KMS-11 (cell line): Measurements from ENCODE around the gene NDUFS6.

Source experiments
- H2AFZ ChIP-seq: fragments of 200-600 bp; sonication (generic); 2 replicates; pipeline ENCODE4 v1.6.1; 2016; ENCODE audit warnings: antibody characterized with exemption, mixed run types, low read depth
- H3K27ac ChIP-seq: fragments of 200-600 bp; sonication (generic); 2 replicates; pipeline ENCODE4 v1.6.1; 2016; ENCODE audit warnings: mild to moderate bottlenecking, mixed run types
- H3K27me3 ChIP-seq: fragments of 200-600 bp; sonication (generic); 2 replicates; pipeline ENCODE4 v1.6.1; 2017; ENCODE audit warnings: mild to moderate bottlenecking, low read depth, mixed run types, moderate library complexity; ENCODE audit not compliant: insufficient read depth
- H3K36me3 ChIP-seq: fragments of 200-600 bp; sonication (generic); 2 replicates; pipeline ENCODE4 v1.6.1; 2017; ENCODE audit warnings: mild to moderate bottlenecking, mixed run types; ENCODE audit not compliant: insufficient read depth
- H3K4me1 ChIP-seq: fragments of 200-600 bp; sonication (generic); 2 replicates; pipeline ENCODE4 v1.6.1; 2016; ENCODE audit warnings: mild to moderate bottlenecking, low read depth, mixed run types; ENCODE audit not compliant: poor library complexity, severe bottlenecking
- H3K4me2 ChIP-seq: fragments of 200-600 bp; sonication (generic); 2 replicates; pipeline ENCODE4 v1.7.0; 2016; ENCODE audit warnings: mild to moderate bottlenecking, mixed run types
- H3K4me3 ChIP-seq: fragments of 200-600 bp; sonication (generic); IDR thresholded peaks from 2 replicates; pipeline ENCODE4 v1.6.1; 2017; ENCODE audit warnings: low read depth, low read length, mixed read lengths; ENCODE audit not compliant: insufficient read depth
- H3K79me2 ChIP-seq: fragments of 200-600 bp; sonication (generic); 2 replicates; pipeline ENCODE4 v1.6.1; 2016; ENCODE audit warnings: low read depth, mixed run types; ENCODE audit not compliant: insufficient read depth
- H3K9ac ChIP-seq: fragments of 200-600 bp; sonication (generic); 2 replicates; pipeline ENCODE4 v1.6.1; 2016; ENCODE audit warnings: mild to moderate bottlenecking, mixed run types
- H4K20me1 ChIP-seq: fragments of 200-600 bp; sonication (generic); 2 replicates; pipeline ENCODE4 v1.6.1; 2016; ENCODE audit warnings: mild to moderate bottlenecking, mixed run types; ENCODE audit not compliant: insufficient read depth
- TF ChIP-seq, protein P1 (sequence below): fragments of 200-600 bp; sonication (generic); conservative IDR thresholded peaks from 2 replicates; pipeline ENCODE4 v1.6.1; 2017; ENCODE audit warnings: low read depth, mild to moderate bottlenecking, antibody characterized with exemption, low read length, moderate library complexity, mixed read lengths

NDUFS6 gene

DNA sequence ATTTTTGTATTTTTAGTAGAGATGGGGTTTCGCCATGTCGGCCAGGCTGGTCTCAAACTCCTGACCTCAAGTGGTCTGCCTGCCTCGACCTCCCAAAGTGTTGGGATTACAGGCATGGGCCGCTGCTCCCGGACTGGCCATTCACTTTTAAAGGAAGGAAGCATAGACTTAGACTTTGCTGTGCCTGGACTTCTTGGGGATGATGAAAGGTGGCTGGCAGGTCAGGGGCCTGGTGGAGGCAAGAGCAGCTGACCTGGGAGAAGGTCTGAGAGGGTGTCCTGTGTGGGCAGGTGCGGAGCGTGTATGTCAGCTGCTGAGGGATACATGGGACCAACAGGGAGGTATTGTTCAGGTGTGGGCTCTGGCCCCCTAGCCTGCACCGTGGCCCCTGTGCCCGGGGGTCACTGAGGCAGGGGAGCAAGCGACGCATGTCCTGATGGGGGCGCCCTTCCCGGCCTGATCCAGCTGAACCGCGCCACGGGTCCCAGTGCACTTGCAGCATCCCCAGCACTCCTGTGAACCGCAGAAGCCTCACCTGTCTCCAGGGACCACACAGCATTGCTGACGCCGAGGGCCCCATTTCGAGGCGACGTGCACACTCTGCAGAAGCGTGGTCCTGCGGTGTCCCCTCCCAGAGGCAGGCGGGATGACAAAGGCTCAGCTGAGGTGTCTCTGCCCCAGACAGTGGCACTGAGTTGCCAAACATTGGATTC lies 23.1 kb downstream of the NDUFS6 start:
- no peak overlapping the region for H3K4me3 ChIP-seq
- no peaks in the 10 kb centered on the region for H4K20me1 ChIP-seq
- no peaks in the 10 kb centered on the region for H3K79me2 ChIP-seq
- no peak overlapping the region for H3K4me2 ChIP-seq
- H3K27ac ChIP-seq = no peak overlapping the region
- no peak overlapping the region for H3K9ac ChIP-seq
- H3K27me3 ChIP-seq = no peaks in the 10 kb centered on the region
- TF ChIP-seq, protein P1, sequence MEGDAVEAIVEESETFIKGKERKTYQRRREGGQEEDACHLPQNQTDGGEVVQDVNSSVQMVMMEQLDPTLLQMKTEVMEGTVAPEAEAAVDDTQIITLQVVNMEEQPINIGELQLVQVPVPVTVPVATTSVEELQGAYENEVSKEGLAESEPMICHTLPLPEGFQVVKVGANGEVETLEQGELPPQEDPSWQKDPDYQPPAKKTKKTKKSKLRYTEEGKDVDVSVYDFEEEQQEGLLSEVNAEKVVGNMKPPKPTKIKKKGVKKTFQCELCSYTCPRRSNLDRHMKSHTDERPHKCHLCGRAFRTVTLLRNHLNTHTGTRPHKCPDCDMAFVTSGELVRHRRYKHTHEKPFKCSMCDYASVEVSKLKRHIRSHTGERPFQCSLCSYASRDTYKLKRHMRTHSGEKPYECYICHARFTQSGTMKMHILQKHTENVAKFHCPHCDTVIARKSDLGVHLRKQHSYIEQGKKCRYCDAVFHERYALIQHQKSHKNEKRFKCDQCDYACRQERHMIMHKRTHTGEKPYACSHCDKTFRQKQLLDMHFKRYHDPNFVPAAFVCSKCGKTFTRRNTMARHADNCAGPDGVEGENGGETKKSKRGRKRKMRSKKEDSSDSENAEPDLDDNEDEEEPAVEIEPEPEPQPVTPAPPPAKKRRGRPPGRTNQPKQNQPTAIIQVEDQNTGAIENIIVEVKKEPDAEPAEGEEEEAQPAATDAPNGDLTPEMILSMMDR = no peak
- H3K4me1 ChIP-seq = no peaks in the 10 kb centered on the region
- H2AFZ ChIP-seq = no peak overlapping the region
- H3K36me3 ChIP-seq = no peaks in the 10 kb centered on the region

DNA sequence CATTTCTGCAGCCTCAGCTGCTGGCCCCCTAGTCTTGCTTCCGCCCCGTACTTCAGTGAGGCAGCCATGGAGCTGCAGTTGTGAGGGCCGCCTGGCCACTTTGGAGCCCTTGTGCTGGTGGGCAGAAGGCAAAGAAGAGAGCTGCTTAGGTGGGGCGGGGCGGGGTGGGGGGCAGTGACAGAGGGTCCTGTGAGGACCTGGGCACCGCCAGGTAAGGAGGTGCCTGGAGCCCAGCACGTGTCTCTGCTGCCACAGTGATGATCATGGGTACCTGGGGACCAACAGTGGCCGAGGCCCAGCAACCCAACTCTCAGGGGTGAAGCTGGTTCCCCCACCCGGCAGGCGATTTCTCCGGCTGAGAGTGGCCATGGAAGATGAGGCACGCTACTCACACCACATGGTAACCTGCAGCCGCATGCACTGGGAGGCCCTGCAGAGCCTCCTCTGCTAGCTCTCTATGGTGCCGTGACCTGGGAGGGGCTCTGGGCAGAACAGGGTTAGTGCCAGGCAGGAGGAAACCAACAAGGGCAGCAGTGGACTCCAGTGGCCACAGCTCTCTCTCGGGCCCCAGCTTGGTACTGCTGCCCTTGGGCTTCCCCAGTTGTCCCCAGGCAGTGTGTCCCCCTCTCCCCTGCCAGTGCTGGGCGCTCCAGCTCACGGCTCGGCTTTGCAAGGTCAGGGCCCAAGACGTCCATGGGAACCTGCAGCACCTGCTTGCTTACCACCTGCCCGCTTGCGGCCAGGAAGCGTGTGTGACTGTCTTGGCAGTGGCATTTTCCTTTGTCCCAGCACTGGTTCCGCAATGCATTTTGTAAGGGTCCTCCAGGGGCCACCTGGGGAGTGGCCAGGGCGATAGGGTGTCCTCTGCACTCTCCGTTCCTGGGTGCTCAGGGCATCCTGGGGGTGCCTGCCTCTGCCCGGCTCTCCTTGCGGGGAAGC lies 24.0 kb downstream of the NDUFS6 start:
- Histone ChIP-seq H3K27me3 (no peaks in the 10 kb centered on the region), H4K20me1 (no peaks in the 10 kb centered on the region), H3K4me3 (no peak overlapping the region), H3K4me2 (no peak overlapping the region), H3K9ac (no peak overlapping the region), H3K36me3 (no peaks in the 10 kb centered on the region), H3K4me1 (no peaks in the 10 kb centered on the region), H3K27ac (no peak overlapping the region), H2AFZ (no peak overlapping the region), H3K79me2 (no peaks in the 10 kb centered on the region)
- TF ChIP-seq, protein P1 = no peak

DNA sequence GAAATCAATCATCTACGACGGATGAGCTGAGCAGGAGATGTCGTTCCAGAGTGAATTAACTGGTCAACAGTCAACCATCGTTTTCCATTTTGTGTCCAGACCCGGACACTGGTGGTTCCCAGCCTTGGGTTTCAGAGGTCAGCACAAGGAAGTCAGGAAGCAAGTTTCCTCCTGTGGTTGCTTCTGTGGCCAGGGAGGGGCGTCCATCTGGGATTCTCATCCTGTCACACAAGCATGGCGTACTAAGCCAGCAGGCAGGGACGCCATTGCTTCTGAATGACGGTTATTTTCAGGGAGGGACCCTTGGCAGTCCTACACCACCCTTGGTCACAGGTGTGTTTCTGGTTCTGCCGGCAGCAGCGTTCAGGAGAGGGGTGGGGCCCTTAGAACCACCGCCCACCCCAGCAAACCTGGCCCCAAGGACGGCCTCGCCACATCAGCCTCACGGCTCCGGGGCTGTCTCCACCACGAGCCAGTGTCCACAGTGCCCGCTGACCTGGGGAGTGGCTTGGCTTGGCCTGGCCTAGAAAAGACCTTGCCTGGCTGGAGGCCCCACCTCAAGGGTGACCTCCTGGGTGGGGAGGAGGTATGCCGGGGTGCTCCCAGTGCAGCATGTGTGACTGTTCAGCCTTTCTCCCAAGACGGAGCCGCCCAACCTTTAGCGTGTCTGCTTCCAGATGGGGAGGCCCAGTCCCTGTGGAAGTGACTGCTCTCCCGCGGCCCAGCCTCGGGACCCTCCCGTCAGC lies 25.2 kb downstream of the NDUFS6 start:
- Histone ChIP-seq H2AFZ (no peak overlapping the region), H3K4me3 (no peak overlapping the region), H4K20me1 (no peaks in the 10 kb centered on the region), H3K36me3 (no peaks in the 10 kb centered on the region), H3K27ac (no peak overlapping the region), H3K79me2 (no peaks in the 10 kb centered on the region), H3K9ac (no peak overlapping the region), H3K4me1 (no peaks in the 10 kb centered on the region), H3K4me2 (no peak overlapping the region), H3K27me3 (no peaks in the 10 kb centered on the region)
- TF ChIP-seq, protein P1 = no peak

DNA sequence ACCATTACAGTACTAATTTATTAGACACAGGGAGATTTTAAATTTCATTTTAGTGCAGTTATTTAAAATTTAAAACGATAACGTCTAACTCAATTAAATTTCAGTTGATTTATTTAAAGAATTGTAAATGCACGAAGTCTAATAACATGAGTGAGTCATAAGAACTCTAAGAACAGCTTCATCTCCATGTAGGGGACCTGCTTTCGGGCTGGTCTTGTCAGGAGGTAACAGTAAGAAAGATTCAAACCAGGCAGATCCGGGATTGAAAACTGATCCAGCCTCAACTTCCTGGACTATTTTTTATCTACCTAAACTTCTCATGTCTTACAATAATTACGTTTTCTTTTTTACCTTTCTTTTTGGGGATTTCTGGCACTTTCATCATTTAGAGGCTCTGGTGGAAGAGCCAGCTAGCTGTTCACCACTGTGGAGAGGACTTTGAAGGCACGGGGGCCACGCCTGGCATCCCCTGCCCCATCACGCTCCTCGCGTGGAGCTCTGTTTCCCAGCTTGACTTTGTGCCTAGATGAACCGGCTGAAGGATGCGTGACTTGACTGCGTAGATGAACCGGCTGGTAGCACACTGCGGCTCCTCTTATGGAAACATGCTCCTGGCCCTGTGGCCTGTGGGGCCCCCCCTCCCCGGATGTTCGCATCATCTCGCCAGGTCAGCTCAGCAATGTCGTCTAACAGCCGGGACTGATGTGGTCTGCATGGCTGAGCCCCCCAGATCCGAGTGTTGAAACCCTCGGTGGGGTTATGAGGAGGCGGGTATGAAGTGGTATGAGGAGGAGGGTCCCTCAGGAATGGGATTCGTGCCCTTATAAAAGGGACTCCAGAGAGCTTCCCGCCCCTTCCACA lies 26.0 kb downstream of the NDUFS6 start:
- Histone ChIP-seq H3K27ac (no peak overlapping the region), H3K36me3 (no peaks in the 10 kb centered on the region), H2AFZ (no peak overlapping the region), H3K4me2 (no peak overlapping the region), H4K20me1 (no peaks in the 10 kb centered on the region), H3K27me3 (no peaks in the 10 kb centered on the region), H3K79me2 (no peaks in the 10 kb centered on the region), H3K4me3 (no peak overlapping the region), H3K4me1 (no peaks in the 10 kb centered on the region), H3K9ac (no peak overlapping the region)
- TF ChIP-seq, protein P1 = no peak
